K562 (cell line): Measurements from ENCODE around the gene EFNA1. TPM values are rescaled to one million over a fixed set of nuclear protein-coding genes. Genes with fewer than 3 reads are reported as not detected.

Experiments used
- ARNT ChIP-seq, 2 experiments: fragments of 450-650 bp; IDR thresholded peaks; 2 replicates each; pipeline ENCODE4 v1.6.1; 2016; ENCODE audit warnings: mild to moderate bottlenecking in 1 of 2
- CHD2 ChIP-seq: IDR thresholded peaks from 2 replicates; pipeline ENCODE4 v1.6.1; 2011; ENCODE audit warnings: low read depth, low read length
- CHD4 ChIP-seq: fragments of 200-600 bp; sonication (generic); IDR thresholded peaks from 3 replicates; pipeline ENCODE4 v1.6.1; 2012; ENCODE audit warnings: low read depth, mild to moderate bottlenecking, mixed read lengths, low read length, inconsistent platforms; ENCODE audit not compliant: insufficient read depth, insufficient replicate concordance, poor library complexity, severe bottlenecking
- COPS2 ChIP-seq: fragments of 450-650 bp; conservative IDR thresholded peaks from 2 replicates; pipeline ENCODE4 v1.6.1; 2016; ENCODE audit warnings: mild to moderate bottlenecking, moderate library complexity
- CREBBP ChIP-seq: IDR thresholded peaks from one replicate; pipeline ENCODE4 v1.6.1; 2012; ENCODE audit warnings: low read depth, mild to moderate bottlenecking, control low read depth, inconsistent platforms, low read length
- CTCF ChIP-seq, 3 experiments: IDR thresholded peaks in 2 of 3; conservative IDR thresholded peaks in 1 of 3; 2 replicates each; pipeline ENCODE4 v1.5.1; 2011 to 2012; ENCODE audit warnings: low read length in 3 of 3, mild to moderate bottlenecking in 3 of 3, control low read depth in 2 of 3, improper control_type of control experiment in 1 of 3, inconsistent platforms in 1 of 3, low read depth in 1 of 3, mixed read lengths in 1 of 3, moderate library complexity in 1 of 3; ENCODE audit not compliant: insufficient read depth in 2 of 3
- DEAF1 ChIP-seq: fragments of 450-650 bp; formaldehyde crosslinking; IDR thresholded peaks from 2 replicates; pipeline ENCODE4 v1.4.0; 2020; ENCODE audit warnings: mild to moderate bottlenecking, moderate library complexity
- EP300 ChIP-seq: IDR thresholded peaks from 2 replicates; pipeline ENCODE4 v1.6.1; 2012; ENCODE audit warnings: low read length, improper control_type of control experiment
- KAT7 ChIP-seq: sonication (generic); formaldehyde crosslinking; IDR thresholded peaks from 2 replicates; pipeline ENCODE4 v1.8.0; 2022; ENCODE audit warnings: missing genetic modification reagents, mild to moderate bottlenecking, borderline replicate concordance
- MYC ChIP-seq, 2 experiments: fragments of 250-450 bp in 1 of 2; sonication (Bioruptor Pico) in 1 of 2; IDR thresholded peaks; 2 replicates each; pipeline versions ENCODE4 v1.5.1 to v1.6.1; 2012 to 2021; ENCODE audit warnings: low read depth in 2 of 2, borderline replicate concordance in 1 of 2, improper control_type of control experiment in 1 of 2, low read length in 1 of 2, mild to moderate bottlenecking in 1 of 2, moderate library complexity in 1 of 2
- NFATC3 ChIP-seq: fragments of 450-650 bp; IDR thresholded peaks from 2 replicates; pipeline ENCODE4 v1.6.1; 2017; ENCODE audit warnings: mild to moderate bottlenecking
- NONO ChIP-seq, 2 experiments: fragments of 200-400 bp in 1 of 2; fragments of 450-650 bp in 1 of 2; formaldehyde crosslinking in 1 of 2; IDR thresholded peaks; 2 replicates each; pipeline ENCODE4 v1.6.1; 2017; ENCODE audit warnings: low read depth in 2 of 2, mild to moderate bottlenecking in 2 of 2, moderate library complexity in 2 of 2, low read length in 1 of 2
- NR2C1 ChIP-seq, 2 experiments: fragments of 450-650 bp; IDR thresholded peaks; 2 replicates each; pipeline ENCODE4 v1.6.1; 2017; ENCODE audit warnings: mild to moderate bottlenecking in 2 of 2, antibody characterized with exemption in 1 of 2, inconsistent platforms in 1 of 2, missing compliant biosample characterization in 1 of 2, missing genetic modification characterization in 1 of 2
- NR4A1 ChIP-seq, 2 experiments: fragments of 250-450 bp in 1 of 2; fragments of 450-650 bp in 1 of 2; sonication (Bioruptor Pico) in 1 of 2; IDR thresholded peaks; 2 replicates each; pipeline versions ENCODE4 v1.4.0 to v1.6.1; 2016 to 2020; ENCODE audit warnings: mild to moderate bottlenecking in 2 of 2, missing compliant biosample characterization in 1 of 2, missing genetic modification characterization in 1 of 2, moderate library complexity in 1 of 2
- RHOXF2B ChIP-seq: fragments of 250-450 bp; sonication (Bioruptor Pico); conservative IDR thresholded peaks from 2 replicates; pipeline ENCODE4 v1.5.1; 2021
- SMARCA4 ChIP-seq: fragments of 450-650 bp; IDR thresholded peaks from 2 replicates; pipeline ENCODE4 v1.6.1; 2016
- TEAD4 ChIP-seq, 2 experiments: sonication (generic) in 1 of 2; formaldehyde crosslinking in 1 of 2; IDR thresholded peaks; 2 replicates each; pipeline versions ENCODE4 v1.6.1 to v1.8.0; 2012 to 2022; ENCODE audit warnings: borderline replicate concordance in 1 of 2, inconsistent platforms in 1 of 2, low read length in 1 of 2, mild to moderate bottlenecking in 1 of 2, missing genetic modification reagents in 1 of 2
- TFE3 ChIP-seq: fragments of 450-650 bp; formaldehyde crosslinking; IDR thresholded peaks from 2 replicates; pipeline ENCODE4 v1.4.0; 2020; ENCODE audit warnings: mild to moderate bottlenecking, mixed read lengths
- U2AF2 ChIP-seq: fragments of 200-400 bp; formaldehyde crosslinking; optimal IDR thresholded peaks from 2 replicates; pipeline ENCODE3; 2017; ENCODE audit warnings: low read depth, mild to moderate bottlenecking, low read length
- ZNF232 ChIP-seq: sonication (generic); formaldehyde crosslinking; IDR thresholded peaks from 2 replicates; pipeline ENCODE4 v1.8.0; 2022; ENCODE audit warnings: mild to moderate bottlenecking, missing genetic modification reagents
- ZNF239 ChIP-seq: fragments of 250-450 bp; sonication (Bioruptor Pico); IDR thresholded peaks from 2 replicates; pipeline ENCODE4 v1.4.0; 2020; ENCODE audit warnings: mild to moderate bottlenecking
- ZNF282 ChIP-seq: sonication (generic); formaldehyde crosslinking; IDR thresholded peaks from 2 replicates; pipeline ENCODE4 v1.8.1; 2023; ENCODE audit warnings: missing genetic modification reagents
- polyA plus RNA-seq, 8 experiments: library from polyadenylated mRNA; depleted of rRNA in 4 of 8; stranded (reverse) in 5 of 8; unstranded in 3 of 8; fragments of >200 nt; fragmentation: Nextera tagmentation in 2 of 8; fragmentation: Illumina TruSeq in 1 of 8; extraction: Ambion mirVana in 2 of 8; extraction: Trizol in 1 of 8; gene quantifications; 2 replicates each; pipeline versions ENCODE4 v1.2.1 to v1.2.3, GENCODE V29; 2011 to 2014; ENCODE audit warnings: inconsistent platforms in 1 of 8, missing spikeins in 1 of 8
- total RNA-seq, 7 experiments: library from RNA; depleted of rRNA in 6 of 7; stranded (reverse); fragments of >200 nt in 6 of 7; fragmentation: Illumina TruSeq in 2 of 7; extraction: Trizol in 2 of 7; gene quantifications; 2 replicates each; pipeline versions ENCODE4 v1.2.1 to v1.2.3, GENCODE V29; 2011 to 2021; ENCODE audit warnings: low replicate concordance in 1 of 7

Gene EFNA1
- total and polyA plus RNA-seq, 9 of the 15 experiments (the other 6 are each of a cell fraction or from before 2014, with no cell fraction given) = 2.1 to 9.3 (median 3.0) TPM

- TF ChIP-seq NR4A1 (CRISPR knock-in tag; IDR thresholded peaks at IDR 0.05) (no peak; the same call in 1 of the 2 replicates), NR4A1 (tag; IDR thresholded peaks at IDR 0.05) (peak; percentile 60; the same call in 1 of the 2 replicates), COPS2 (no peak), MYC (IDR thresholded peaks at IDR 0.05; ENCODE audit: low read depth, low read length) (peak; percentile 23), MYC (CRISPR knock-in tag; IDR thresholded peaks at IDR 0.05; ENCODE audit: borderline replicate concordance, low read depth) (0 out of 2 replicates have a peak, but pooled peaks have one; percentile 32), RHOXF2B (CRISPR knock-in tag) (0 out of 2 replicates have a peak, but pooled peaks have one; percentile 38), NR2C1 (IDR thresholded peaks at IDR 0.05) (peak; percentile 80), NR2C1 (tag; IDR thresholded peaks at IDR 0.05) (peak; percentile 83), TFE3 (CRISPR knock-in tag) (no peak), DEAF1 (CRISPR knock-in tag) (peak; percentile 19; the same call in 1 of the 2 replicates), TEAD4 (IDR thresholded peaks at IDR 0.05; ENCODE audit: low read length) (no peak; the same call in 1 of the 2 replicates), TEAD4 (CRISPR knock-in tag; IDR thresholded peaks at IDR 0.05; ENCODE audit: borderline replicate concordance) (no peak), CHD4 (no peak), ZNF239 (CRISPR knock-in tag) (no peak), ZNF232 (CRISPR knock-in tag) (no peak), CREBBP (no peak), ARNT (IDR thresholded peaks at IDR 0.05) (peak in 1 of 2 experiments; percentile 69; a peak in 1 of 4 replicates), EP300 (peak; percentile 1; the same call in 1 of the 2 replicates), CHD2 (no peak; the same call in 1 of the 2 replicates), SMARCA4 (0 out of 2 replicates have a peak, but pooled peaks have one; percentile 29), NFATC3 (no peak), U2AF2 (no peak), NONO (IDR thresholded peaks at IDR 0.05; ENCODE audit: low read depth in 2 of 2, low read length in 1 of 2) (0 out of 4 replicates have a peak, but pooled peaks of 1 of the 2 experiments have one; percentile 31), CTCF (IDR thresholded peaks at IDR 0.05 in 2 of 3, conservative IDR thresholded peaks at IDR 0.05 in 1 of 3; ENCODE audit: insufficient read depth in 2 of 3, low read depth in 1 of 3, low read length in 3 of 3) (peak; percentile 23 to 37 (median 31); a peak in 4 of 6 replicates), KAT7 (peak; percentile 39; the same call in 1 of the 2 replicates), ZNF282 (CRISPR knock-in tag) (no peak)
These were observed 7.8 kb downstream of the EFNA1 start, which contains the start of gene SLC50A1 (continued) for GRCh38 chr1:155135415-155136028.
